ENCODE results near the gene FCER2. TPM values are rescaled to one million over a fixed set of nuclear protein-coding genes. Genes with fewer than 3 reads are reported as not detected.

FCER2 gene
- total RNA-seq, 1 experiment from 2014 or later = not detected

DNA sequence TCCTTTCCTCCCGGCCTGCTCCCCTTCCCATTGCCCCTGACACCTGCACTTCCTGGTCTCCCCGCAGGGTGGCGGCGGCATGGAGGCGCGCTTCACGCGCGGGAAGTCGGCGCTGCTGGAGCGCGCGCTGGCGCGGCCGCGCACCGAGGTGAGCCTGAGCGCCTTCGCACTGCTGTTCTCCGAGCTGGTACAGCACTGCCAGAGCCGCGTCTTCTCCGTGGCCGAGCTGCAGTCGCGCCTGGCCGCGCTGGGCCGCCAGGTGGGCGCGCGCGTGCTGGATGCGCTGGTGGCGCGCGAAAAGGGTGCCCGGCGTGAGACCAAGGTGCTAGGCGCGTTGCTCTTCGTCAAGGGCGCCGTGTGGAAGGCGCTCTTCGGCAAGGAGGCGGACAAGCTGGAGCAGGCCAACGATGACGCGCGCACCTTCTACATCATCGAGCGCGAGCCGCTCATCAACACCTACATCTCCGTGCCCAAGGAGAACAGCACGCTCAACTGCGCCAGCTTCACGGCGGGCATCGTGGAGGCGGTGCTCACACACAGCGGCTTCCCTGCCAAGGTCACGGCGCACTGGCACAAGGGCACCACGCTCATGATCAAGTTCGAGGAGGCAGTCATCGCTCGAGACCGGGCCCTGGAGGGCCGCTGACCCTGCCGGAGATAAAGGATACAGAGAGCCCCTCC, 19.6 kb downstream of the FCER2 start:
- TF ChIP-seq, protein P1, sequence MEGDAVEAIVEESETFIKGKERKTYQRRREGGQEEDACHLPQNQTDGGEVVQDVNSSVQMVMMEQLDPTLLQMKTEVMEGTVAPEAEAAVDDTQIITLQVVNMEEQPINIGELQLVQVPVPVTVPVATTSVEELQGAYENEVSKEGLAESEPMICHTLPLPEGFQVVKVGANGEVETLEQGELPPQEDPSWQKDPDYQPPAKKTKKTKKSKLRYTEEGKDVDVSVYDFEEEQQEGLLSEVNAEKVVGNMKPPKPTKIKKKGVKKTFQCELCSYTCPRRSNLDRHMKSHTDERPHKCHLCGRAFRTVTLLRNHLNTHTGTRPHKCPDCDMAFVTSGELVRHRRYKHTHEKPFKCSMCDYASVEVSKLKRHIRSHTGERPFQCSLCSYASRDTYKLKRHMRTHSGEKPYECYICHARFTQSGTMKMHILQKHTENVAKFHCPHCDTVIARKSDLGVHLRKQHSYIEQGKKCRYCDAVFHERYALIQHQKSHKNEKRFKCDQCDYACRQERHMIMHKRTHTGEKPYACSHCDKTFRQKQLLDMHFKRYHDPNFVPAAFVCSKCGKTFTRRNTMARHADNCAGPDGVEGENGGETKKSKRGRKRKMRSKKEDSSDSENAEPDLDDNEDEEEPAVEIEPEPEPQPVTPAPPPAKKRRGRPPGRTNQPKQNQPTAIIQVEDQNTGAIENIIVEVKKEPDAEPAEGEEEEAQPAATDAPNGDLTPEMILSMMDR (conservative IDR thresholded peaks at IDR 0.05; ENCODE audit: low read depth, low read length) = no peak
- no peak for TF ChIP-seq EZH2phosphoT487 (IDR thresholded peaks at IDR 0.05; ENCODE audit: borderline replicate concordance, low read length)
- TF ChIP-seq EZH2 (IDR thresholded peaks at IDR 0.05; ENCODE audit: low read length, unreplicated experiment) = no peak
- Histone ChIP-seq H3K27me3 (ENCODE audit: low read length) (no peaks in the 10 kb centered on the region), H3K27ac (ENCODE audit: low read length) (no peak overlapping the region), H2AFZ (ENCODE audit: low read length) (no peak overlapping the region), H3K79me2 (ENCODE audit: low read length) (peaks cover 20% of the 10 kb centered on the region), H3K4me2 (ENCODE audit: low read length) (peak overlapping the region; percentile 98), H3K4me1 (ENCODE audit: insufficient read depth, low read length) (peaks cover 22% of the 10 kb centered on the region; the same call in 1 of the 2 replicates), H3K9me2 (replicated peaks; ENCODE audit: low read length) (no peaks in the 10 kb centered on the region), H3F3A (ENCODE audit: low read length, unreplicated experiment) (no peaks in the 10 kb centered on the region), H3K4me3 (ENCODE audit: low read length) (peak overlapping the region; percentile 97; the same call in 1 of the 2 replicates), H3K36me3 (ENCODE audit: low read depth, low read length) (0 out of 2 replicates have a peak, but pooled peaks cover 10% of the 10 kb centered on the region), H3K9me3 (ENCODE audit: low read length) (no peaks in the 10 kb centered on the region), H4K20me1 (ENCODE audit: low read length) (no peaks in the 10 kb centered on the region), H3K9ac (ENCODE audit: low read length) (no peak overlapping the region)
- ATAC-seq = no peak
- DNase-seq = no peak
- POLR2A ChIA-PET (ENCODE audit: unreplicated experiment) = no interaction called here
- intact Hi-C loops (cut with micrococcal nuclease) = no loop called here
- CTCF ChIA-PET = no interaction called here
- BruUV-seq (replicated peaks) = TSS peak; percentile 44

DNA sequence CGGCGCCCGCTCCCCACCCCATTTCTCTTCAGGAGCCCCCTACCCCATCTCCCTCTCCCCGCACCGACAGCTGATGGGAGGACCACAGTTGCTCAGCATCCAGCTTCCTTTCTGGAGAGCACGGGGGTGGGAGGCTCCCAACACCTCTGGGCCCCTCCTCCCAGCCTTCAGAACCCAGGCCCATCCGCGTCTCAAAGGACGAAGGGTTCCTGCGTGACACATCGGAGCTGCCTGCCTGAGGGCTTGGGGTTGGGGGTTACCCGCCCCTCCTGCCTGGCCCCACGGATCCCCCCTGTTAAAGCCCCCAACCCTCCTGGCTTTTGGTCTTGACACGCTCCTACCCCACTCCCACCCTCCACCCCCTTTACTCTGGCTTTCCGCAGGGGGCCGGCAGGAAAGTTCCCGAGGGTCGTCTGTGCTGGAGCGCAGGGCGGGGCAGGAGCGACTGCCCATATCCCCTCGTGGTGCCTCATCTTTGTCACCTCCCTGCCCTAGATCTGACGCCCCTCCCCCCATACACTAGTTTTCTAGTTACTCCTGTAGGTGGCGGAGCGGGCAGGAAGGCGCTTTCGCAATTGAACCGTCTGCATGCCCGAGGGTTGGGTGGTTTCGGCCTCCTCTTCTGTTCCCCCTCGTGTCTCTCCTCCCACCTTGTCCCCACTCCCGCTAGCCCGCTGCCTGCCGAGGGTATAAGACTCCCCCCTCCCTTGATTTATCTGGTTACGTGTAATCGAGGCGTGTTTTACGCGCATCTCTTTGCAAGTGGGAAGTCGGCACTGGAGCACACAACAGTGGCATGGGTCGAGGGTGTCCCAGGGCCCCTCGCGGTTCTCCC, 20.4 kb downstream of the FCER2 start:
- Histone ChIP-seq H3K36me3 (ENCODE audit: low read depth, low read length) (0 out of 2 replicates have a peak, but pooled peaks cover 10% of the 10 kb centered on the region), H3F3A (ENCODE audit: low read length, unreplicated experiment) (no peaks in the 10 kb centered on the region), H3K27me3 (ENCODE audit: low read length) (no peaks in the 10 kb centered on the region), H3K9ac (ENCODE audit: low read length) (peak overlapping the region; percentile 98), H2AFZ (ENCODE audit: low read length) (peak overlapping the region; percentile 88), H3K9me3 (ENCODE audit: low read length) (no peaks in the 10 kb centered on the region), H3K9me2 (replicated peaks; ENCODE audit: low read length) (no peaks in the 10 kb centered on the region), H3K79me2 (ENCODE audit: low read length) (peaks cover 20% of the 10 kb centered on the region), H3K4me1 (ENCODE audit: insufficient read depth, low read length) (peaks cover 24% of the 10 kb centered on the region; the same call in 1 of the 2 replicates), H3K4me2 (ENCODE audit: low read length) (peak overlapping the region; percentile 98), H3K4me3 (ENCODE audit: low read length) (peak overlapping the region; percentile 97), H4K20me1 (ENCODE audit: low read length) (no peaks in the 10 kb centered on the region), H3K27ac (ENCODE audit: low read length) (no peak overlapping the region)
- intact Hi-C loops (cut with micrococcal nuclease) = no loop called here
- DNase-seq (peak; percentile 75), ATAC-seq (peak; percentile 21; the same call in 1 of the 2 replicates)
- BruUV-seq (replicated peaks) = no TSS peak
- POLR2A ChIA-PET (ENCODE audit: unreplicated experiment) = interaction anchor here (0.6 kb wide), 2 partner anchors 121 to 225 kb away, joined by 11 to 15 read pairs; no protein-coding TSS in a partner anchor
- no peak for TF ChIP-seq EZH2 (IDR thresholded peaks at IDR 0.05; ENCODE audit: low read length, unreplicated experiment)
- TF ChIP-seq EZH2phosphoT487 (IDR thresholded peaks at IDR 0.05; ENCODE audit: borderline replicate concordance, low read length) = no peak
- TF ChIP-seq, protein P1 (conservative IDR thresholded peaks at IDR 0.05; ENCODE audit: low read depth, low read length) = peak; percentile 67
- CTCF ChIA-PET = interaction anchor here (0.5 to 2.2 kb wide), 22 partner anchors 12 to 371 kb away, joined by 3 to 48 read pairs (median 4); partner anchors contain the start of genes CCL25, PET100, RETN and XAB2

All from PC-3 (cell line).